ENCODE results near the gene PDE4DIP.
"Not testable (repeated sequence)": the region's sequence is repeated elsewhere in the genome, so short reads cannot be mapped to it uniquely, and the experiment has no call there.

- not testable (repeated sequence) for TF ChIP-seq CTCF, POLR2A (IDR thresholded peaks at IDR 0.05)
Measured at GRCh38 chr1:148808929-148809283, 35.3 kb upstream of the PDE4DIP start.
